Natural killer cell (primary cell): ENCODE data around the gene PGAM1. TPM values are rescaled to one million over a fixed set of nuclear protein-coding genes. Genes with fewer than 3 reads are reported as not detected.
A peak's percentile ranks its signal among the peaks of the same experiment; 100 is the strongest.

ENCODE experiments used
- ATAC-seq, 3 donors: fragments of 150-1000 bp in 2 of 3; fragments of 200-7000 bp in 1 of 3; cut with Tn5 transposase; 1 replicate in 1 of 3; 2 replicates in 2 of 3; pipeline ENCODE4 v1.10.0; 2021; ENCODE audit warnings: mild to moderate bottlenecking in 2 of 3, moderate library complexity in 2 of 3
- DNase-seq, 2 donors: peaks; one replicate each; pipeline versions ENCODE4 v3.0.0 to v3.0.0-alpha.2; 2013 to 2021; ENCODE audit warnings: mixed read lengths in 1 of 2
- H3K27ac ChIP-seq: one replicate; pipeline ENCODE4 v1.5.1; 2013; ENCODE audit warnings: mild to moderate bottlenecking, low read length
- H3K27me3 ChIP-seq: one replicate; pipeline ENCODE4 v1.6.1; 2013; ENCODE audit warnings: low read length; ENCODE audit not compliant: control insufficient read depth, insufficient read depth
- H3K36me3 ChIP-seq: one replicate; pipeline ENCODE4 v1.6.1; 2013; ENCODE audit warnings: low read length; ENCODE audit not compliant: control insufficient read depth, insufficient read depth
- H3K4me1 ChIP-seq: one replicate; pipeline ENCODE4 v1.6.1; 2013; ENCODE audit warnings: low read length; ENCODE audit not compliant: control insufficient read depth, insufficient read depth
- H3K4me3 ChIP-seq: one replicate; pipeline ENCODE4 v1.5.1; 2013; ENCODE audit warnings: low read length
- H3K9me3 ChIP-seq: one replicate; pipeline ENCODE4 v1.6.1; 2013; ENCODE audit warnings: low read length; ENCODE audit not compliant: control insufficient read depth, insufficient read depth
- H3K27ac Mint-ChIP-seq, 2 donors: one replicate each; pipeline ENCODE4 v1.8.0; 2022; ENCODE audit warnings: mild to moderate bottlenecking in 2 of 2, mixed read lengths in 2 of 2, moderate library complexity in 1 of 2
- H3K27me3 Mint-ChIP-seq, 2 donors: one replicate each; pipeline ENCODE4 v1.8.0; 2022; ENCODE audit warnings: low read depth in 2 of 2, mixed read lengths in 2 of 2
- H3K36me3 Mint-ChIP-seq: one replicate; pipeline ENCODE4 v1.8.0; 2022; ENCODE audit warnings: mixed read lengths
- H3K4me1 Mint-ChIP-seq, 2 donors: one replicate each; pipeline ENCODE4 v1.8.0; 2022; ENCODE audit warnings: mixed read lengths in 2 of 2
- H3K4me3 Mint-ChIP-seq: one replicate; pipeline ENCODE4 v1.8.0; 2022; ENCODE audit warnings: mild to moderate bottlenecking, moderate library complexity, mixed read lengths
- H3K9me3 Mint-ChIP-seq, 2 donors: one replicate each; pipeline ENCODE4 v1.8.0; 2022; ENCODE audit warnings: mixed read lengths in 2 of 2
- WGBS: methylation state at CpG from one replicate; pipeline ENCODE4 v1.1.7; 2013; ENCODE audit warnings: missing lambda C conversion rate; ENCODE audit not compliant: insufficient coverage; 5-methylcytosine and 5-hydroxymethylcytosine counted together
- intact Hi-C: fragments of 100-400 bp; cut with micrococcal nuclease; formaldehyde crosslinking; loops from one replicate; pipeline ENCODE4 v1.14.2; 2022
- total RNA-seq, 4 donors: library from RNA; stranded (reverse); fragments of 120-200 nt in 1 of 4; gene quantifications; one replicate each; pipeline versions ENCODE4 v1.2.3 to v1.2.4, GENCODE V29; 2013 to 2022
- TF ChIP-seq, protein P1 (sequence below): fragments of 200-600 bp; IDR thresholded peaks from one replicate; pipeline ENCODE4 v1.8.0; 2022; ENCODE audit warnings: antibody characterized with exemption

Gene PGAM1
- total RNA-seq, 3 donors from 2014 or later (not counting 1 experiment from before 2014, with no cell fraction given), result 92.6 to 104 (median 96.0) TPM

GRCh38 chr10:97454330-97455036 lies 28.5 kb downstream of the PGAM1 start:
- Mint-ChIP-seq H3K9me3 (no peaks in the 10 kb centered on the region), H3K27ac (peak overlapping the region; percentile 5 to 15), H3K27me3 (no peaks in the 10 kb centered on the region), H3K4me3 (no peak overlapping the region), H3K36me3 (peaks cover 13% of the 10 kb centered on the region), H3K4me1 (peaks cover 8% of the 10 kb centered on the region in 2 donors)
- no peaks in the 10 kb centered on the region for H3K4me1 ChIP-seq
- ATAC-seq (no peak), DNase-seq (peak in 1 of 2 donors; percentile 20)
- no peaks in the 10 kb centered on the region for H3K27me3 ChIP-seq
- peaks cover 41% of the 10 kb centered on the region for H3K36me3 ChIP-seq
- H3K27ac ChIP-seq, result no peak overlapping the region
- H3K4me3 ChIP-seq, result no peak overlapping the region
- intact Hi-C loops, result no loop called here
- no peaks in the 10 kb centered on the region for H3K9me3 ChIP-seq
- 83% methylated on average over 2 of the region's 3 CpGs for WGBS
- TF ChIP-seq, protein P1, sequence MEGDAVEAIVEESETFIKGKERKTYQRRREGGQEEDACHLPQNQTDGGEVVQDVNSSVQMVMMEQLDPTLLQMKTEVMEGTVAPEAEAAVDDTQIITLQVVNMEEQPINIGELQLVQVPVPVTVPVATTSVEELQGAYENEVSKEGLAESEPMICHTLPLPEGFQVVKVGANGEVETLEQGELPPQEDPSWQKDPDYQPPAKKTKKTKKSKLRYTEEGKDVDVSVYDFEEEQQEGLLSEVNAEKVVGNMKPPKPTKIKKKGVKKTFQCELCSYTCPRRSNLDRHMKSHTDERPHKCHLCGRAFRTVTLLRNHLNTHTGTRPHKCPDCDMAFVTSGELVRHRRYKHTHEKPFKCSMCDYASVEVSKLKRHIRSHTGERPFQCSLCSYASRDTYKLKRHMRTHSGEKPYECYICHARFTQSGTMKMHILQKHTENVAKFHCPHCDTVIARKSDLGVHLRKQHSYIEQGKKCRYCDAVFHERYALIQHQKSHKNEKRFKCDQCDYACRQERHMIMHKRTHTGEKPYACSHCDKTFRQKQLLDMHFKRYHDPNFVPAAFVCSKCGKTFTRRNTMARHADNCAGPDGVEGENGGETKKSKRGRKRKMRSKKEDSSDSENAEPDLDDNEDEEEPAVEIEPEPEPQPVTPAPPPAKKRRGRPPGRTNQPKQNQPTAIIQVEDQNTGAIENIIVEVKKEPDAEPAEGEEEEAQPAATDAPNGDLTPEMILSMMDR, result no peak

DNA sequence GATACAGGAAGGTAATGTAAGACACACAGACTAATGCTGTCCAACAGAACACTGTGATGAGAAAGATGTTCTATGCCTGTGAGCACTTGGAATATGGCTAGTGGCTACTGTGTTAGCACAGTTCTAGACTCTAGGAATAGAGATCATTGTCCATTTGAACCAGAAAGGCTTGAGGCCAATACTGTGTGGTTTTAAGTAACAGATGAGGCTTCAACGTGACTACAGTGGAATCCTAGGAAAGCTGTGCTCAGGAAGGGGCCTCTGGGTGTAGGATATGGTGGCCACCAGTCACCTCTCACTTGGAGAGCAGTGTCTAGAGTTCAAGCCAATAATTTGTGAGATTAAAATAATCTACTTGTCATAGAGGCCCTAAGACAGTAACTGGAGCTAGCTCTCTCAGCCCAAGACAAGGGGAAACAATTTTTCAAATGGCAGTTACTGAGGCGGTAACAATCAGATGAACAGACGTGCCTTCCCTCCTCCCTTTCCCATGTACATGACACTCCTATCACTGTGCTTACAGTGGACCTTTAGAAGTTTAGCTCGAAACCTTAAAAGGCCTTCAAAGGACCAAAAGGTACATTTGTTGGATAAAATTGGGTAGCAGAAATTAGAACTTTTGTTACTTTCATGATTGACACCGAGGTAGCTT lies 30.2 kb downstream of the PGAM1 start:
- Mint-ChIP-seq H3K4me3 (no peak overlapping the region), H3K27ac (peak overlapping the region in 1 of 2 donors; percentile 15), H3K27me3 (no peaks in the 10 kb centered on the region), H3K4me1 (no peaks in the 10 kb centered on the region), H3K36me3 (peaks cover 22% of the 10 kb centered on the region), H3K9me3 (no peaks in the 10 kb centered on the region)
- H3K9me3 ChIP-seq, result no peaks in the 10 kb centered on the region
- no peaks in the 10 kb centered on the region for H3K4me1 ChIP-seq
- DNase-seq (no peak), ATAC-seq (no peak)
- TF ChIP-seq, protein P1, result no peak
- no peak overlapping the region for H3K27ac ChIP-seq
- WGBS, result 75% methylated on average over 5 of the region's 5 CpGs
- intact Hi-C loops, result no loop called here
- H3K27me3 ChIP-seq, result no peaks in the 10 kb centered on the region
- peaks cover 56% of the 10 kb centered on the region for H3K36me3 ChIP-seq
- no peak overlapping the region for H3K4me3 ChIP-seq

DNA sequence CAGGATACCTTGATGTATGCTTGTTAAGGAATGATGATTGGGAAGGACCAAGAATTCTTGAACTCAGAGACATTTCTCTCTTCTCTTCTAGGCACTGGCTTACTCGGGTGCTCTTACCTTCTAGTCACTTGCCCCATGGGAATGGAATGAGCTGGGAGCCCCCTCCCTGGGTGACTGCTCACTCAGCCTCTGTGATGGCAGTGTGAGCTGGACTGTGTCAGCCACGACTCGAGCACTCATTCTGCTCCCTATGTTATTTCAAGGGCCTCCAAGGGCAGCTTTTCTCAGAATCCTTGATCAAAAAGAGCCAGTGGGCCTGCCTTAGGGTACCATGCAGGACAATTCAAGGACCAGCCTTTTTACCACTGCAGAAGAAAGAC lies 30.7 kb downstream of the PGAM1 start:
- H3K27ac ChIP-seq, result no peak overlapping the region

More for the DNA sequence above, 30.7 kb downstream of the PGAM1 start:
- ATAC-seq, result no peak
- Mint-ChIP-seq H3K27ac (no peak overlapping the region), H3K36me3 (peaks cover 22% of the 10 kb centered on the region), H3K27me3 (no peaks in the 10 kb centered on the region), H3K9me3 (no peaks in the 10 kb centered on the region), H3K4me3 (no peak overlapping the region), H3K4me1 (no peaks in the 10 kb centered on the region)
- Histone ChIP-seq H3K4me3 (no peak overlapping the region), H3K9me3 (no peaks in the 10 kb centered on the region), H3K36me3 (peaks cover 61% of the 10 kb centered on the region), H3K4me1 (no peaks in the 10 kb centered on the region), H3K27me3 (no peaks in the 10 kb centered on the region)
- DNase-seq, result no peak
- 91% methylated on average over 3 of the region's 3 CpGs for WGBS
- intact Hi-C loops, result no loop called here
- TF ChIP-seq, protein P1, result no peak
